Fibroblast of villous mesenchyme (primary cell): ENCODE measurements around the gene LRIG1. TPM values are rescaled to one million over a fixed set of nuclear protein-coding genes. Genes with fewer than 3 reads are reported as not detected.
A peak's percentile ranks its signal among the peaks of the same experiment; 100 is the strongest.

ENCODE experiments used
- DNase-seq: peaks from one replicate; pipeline ENCODE4 v3.0.0-alpha.2; 2010; ENCODE audit warnings: low read depth
- H3K4me3 ChIP-seq: 2 replicates; pipeline ENCODE4 v1.5.1; 2011; ENCODE audit warnings: low read depth, mild to moderate bottlenecking, low read length
- CTCF ChIP-seq: IDR thresholded peaks from 2 replicates; pipeline ENCODE4 v1.5.1; 2012; ENCODE audit warnings: low read depth, mild to moderate bottlenecking, low read length; ENCODE audit not compliant: insufficient read depth
- total RNA-seq: library from RNA; depleted of rRNA; stranded (reverse); fragments of >200 nt; gene quantifications from 2 replicates; pipeline ENCODE4 v1.2.3, GENCODE V29; 2012

Gene LRIG1
- total RNA-seq, 1 donor = 10.4 TPM

- H3K4me3 ChIP-seq = no peak overlapping the region
- TF ChIP-seq CTCF = no peak
- DNase-seq = peak; percentile 90
These were observed 147.3 kb downstream of the LRIG1 start for GRCh38 chr3:66353530-66353929.

- no peak for DNase-seq
- no peak overlapping the region for H3K4me3 ChIP-seq
- TF ChIP-seq CTCF = no peak
These were observed 147.8 kb downstream of the LRIG1 start for GRCh38 chr3:66353039-66353438.

- no peak for DNase-seq
- no peak overlapping the region for H3K4me3 ChIP-seq
- TF ChIP-seq CTCF = no peak
These were observed 150.2 kb downstream of the LRIG1 start for GRCh38 chr3:66350601-66351000.

- no peak for TF ChIP-seq CTCF
- no peak overlapping the region for H3K4me3 ChIP-seq
- DNase-seq = no peak
These were observed 152.1 kb downstream of the LRIG1 start for GRCh38 chr3:66348704-66349103.

- no peak for TF ChIP-seq CTCF
- no peak overlapping the region for H3K4me3 ChIP-seq
- DNase-seq = no peak
These were observed 155.8 kb downstream of the LRIG1 start for GRCh38 chr3:66344848-66345578.

- TF ChIP-seq CTCF = no peak
- DNase-seq = no peak
- H3K4me3 ChIP-seq = no peak overlapping the region
These were observed 156.4 kb downstream of the LRIG1 start for GRCh38 chr3:66344391-66344811.
